DOHH2 (cell line): Measurements from ENCODE around the gene GSTM4.

Source experiments
- H3F3A ChIP-seq: fragments of 200-600 bp; sonication (generic), shearing (Covaris generic); 2 replicates; pipeline ENCODE4 v1.6.0; 2016; ENCODE audit warnings: antibody characterized with exemption, mild to moderate bottlenecking; ENCODE audit not compliant: control insufficient read depth, insufficient read depth
- H3K27ac ChIP-seq: fragments of 200-600 bp; sonication (generic); 2 replicates; pipeline ENCODE4 v1.5.1; 2014; ENCODE audit warnings: low read depth, mild to moderate bottlenecking, low read length, moderate library complexity
- H3K27me3 ChIP-seq: fragments of 200-600 bp; sonication (generic); 2 replicates; pipeline ENCODE4 v1.6.1; 2014; ENCODE audit warnings: mild to moderate bottlenecking, low read length, mixed read lengths; ENCODE audit not compliant: control insufficient read depth
- H3K36me3 ChIP-seq: fragments of 200-600 bp; sonication (generic); 2 replicates; pipeline ENCODE4 v1.6.1; 2014; ENCODE audit warnings: mild to moderate bottlenecking, low read length, moderate library complexity, mixed read lengths; ENCODE audit not compliant: control insufficient read depth
- H3K4me1 ChIP-seq: fragments of 200-600 bp; sonication (generic); 2 replicates; pipeline ENCODE4 v1.6.1; 2014; ENCODE audit warnings: mild to moderate bottlenecking, low read length, mixed read lengths; ENCODE audit not compliant: control insufficient read depth
- H3K4me2 ChIP-seq: fragments of 200-600 bp; sonication (generic); 2 replicates; pipeline ENCODE4 v1.6.0; 2014; ENCODE audit warnings: mild to moderate bottlenecking, low read length, moderate library complexity
- H3K4me3 ChIP-seq: fragments of 200-600 bp; sonication (generic); 2 replicates; pipeline ENCODE4 v1.5.1; 2014; ENCODE audit warnings: mild to moderate bottlenecking, low read length, mixed read lengths
- H3K79me2 ChIP-seq: fragments of 200-600 bp; sonication (generic); 2 replicates; pipeline ENCODE4 v1.6.1; 2014; ENCODE audit warnings: mild to moderate bottlenecking, low read length, mixed read lengths; ENCODE audit not compliant: control insufficient read depth
- H3K9me2 ChIP-seq: fragments of 200-600 bp; sonication (generic); replicated peaks from 2 replicates; pipeline ENCODE4 v1.6.1; 2014; ENCODE audit warnings: mild to moderate bottlenecking, low read length, mixed read lengths; ENCODE audit not compliant: control insufficient read depth
- H3K9me3 ChIP-seq: fragments of 200-600 bp; sonication (generic); 2 replicates; pipeline ENCODE4 v1.6.1; 2014; ENCODE audit warnings: antibody characterized with exemption, low read length, mixed read lengths; ENCODE audit not compliant: control insufficient read depth, insufficient read depth
- H4K20me1 ChIP-seq: fragments of 200-600 bp; sonication (generic); 2 replicates; pipeline ENCODE4 v1.6.0; 2014; ENCODE audit warnings: low read depth, mild to moderate bottlenecking, antibody characterized with exemption, low read length, moderate library complexity; ENCODE audit not compliant: control insufficient read depth, insufficient read depth
- CTCF ChIP-seq: fragments of 200-600 bp; sonication (generic); IDR thresholded peaks from one replicate; pipeline ENCODE4 v1.5.1; 2014; ENCODE audit warnings: antibody characterized with exemption, mild to moderate bottlenecking, low read depth, low read length; ENCODE audit not compliant: poor library complexity, severe bottlenecking
- EZH2phosphoT487 ChIP-seq: fragments of 200-600 bp; sonication (generic); IDR thresholded peaks from 2 replicates; pipeline ENCODE4 v1.6.1; 2017; ENCODE audit warnings: borderline replicate concordance, mild to moderate bottlenecking, antibody characterized with exemption, low read length, moderate library complexity, mixed read lengths

GSTM4 gene

DNA sequence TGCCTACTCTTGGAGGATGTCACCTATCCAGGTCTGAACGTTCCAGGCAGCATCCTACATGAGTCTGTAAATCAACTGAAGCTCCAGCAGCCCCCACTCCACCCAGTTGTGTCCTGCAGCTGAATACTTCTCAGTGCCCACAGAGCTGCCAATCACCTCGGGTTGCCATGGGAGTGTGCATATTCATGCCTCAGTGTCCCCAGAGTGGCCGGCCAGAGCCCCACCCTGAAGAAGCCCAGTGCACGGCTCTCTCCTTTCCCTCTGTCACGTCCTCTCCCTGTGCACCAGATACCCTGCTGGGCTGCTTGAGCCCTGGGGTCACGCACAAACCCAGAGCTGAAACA is 16.1 kb upstream of the GSTM4 start:
- Histone ChIP-seq H3K27ac (no peak overlapping the region), H3K9me3 (no peaks in the 10 kb centered on the region), H4K20me1 (no peaks in the 10 kb centered on the region), H3K27me3 (no peaks in the 10 kb centered on the region), H3K4me3 (no peak overlapping the region), H3K4me1 (peaks cover 7% of the 10 kb centered on the region), H3K36me3 (no peaks in the 10 kb centered on the region), H3F3A (no peaks in the 10 kb centered on the region), H3K9me2 (no peaks in the 10 kb centered on the region), H3K4me2 (no peak overlapping the region), H3K79me2 (no peaks in the 10 kb centered on the region)
- TF ChIP-seq CTCF (no peak), EZH2phosphoT487 (no peak)

DNA sequence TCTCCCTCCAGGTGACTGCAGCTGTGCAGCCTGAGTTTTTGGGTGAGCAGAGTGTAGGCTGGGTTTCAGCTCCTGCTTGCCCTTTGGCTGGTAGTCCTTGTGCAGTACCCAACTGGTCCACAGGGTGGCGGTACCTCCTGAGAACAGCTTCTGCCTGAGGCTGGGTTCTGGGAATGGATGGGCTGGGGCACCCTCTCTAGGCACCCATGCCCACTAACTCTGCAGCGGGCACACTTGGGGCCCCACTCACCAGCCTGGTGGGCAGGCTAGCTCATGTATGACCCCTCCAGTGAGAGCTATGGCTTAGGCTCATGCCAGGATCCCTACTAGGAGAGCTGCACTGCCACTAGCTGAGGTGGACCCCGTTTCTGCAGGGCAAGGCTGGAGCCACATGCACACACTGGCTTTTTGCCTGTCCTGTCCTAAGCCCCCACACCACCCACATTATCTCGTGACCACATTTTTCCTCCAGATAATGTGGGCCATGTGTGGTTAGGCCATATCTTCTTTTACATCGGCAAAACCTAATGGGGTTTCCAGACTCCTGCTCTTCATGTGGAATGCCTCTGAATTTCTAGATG is 15.5 kb upstream of the GSTM4 start:
- no peak overlapping the region for H3K4me2 ChIP-seq
- peaks cover 7% of the 10 kb centered on the region for H3K4me1 ChIP-seq
- no peak overlapping the region for H3K27ac ChIP-seq
- no peaks in the 10 kb centered on the region for H3K79me2 ChIP-seq
- no peak overlapping the region for H3K4me3 ChIP-seq
- H3K36me3 ChIP-seq: no peaks in the 10 kb centered on the region
- no peaks in the 10 kb centered on the region for H4K20me1 ChIP-seq
- H3K9me2 ChIP-seq: no peaks in the 10 kb centered on the region
- H3F3A ChIP-seq: no peaks in the 10 kb centered on the region
- TF ChIP-seq EZH2phosphoT487 (no peak), CTCF (peak; percentile 93)
- H3K27me3 ChIP-seq: no peaks in the 10 kb centered on the region
- H3K9me3 ChIP-seq: no peaks in the 10 kb centered on the region

- TF ChIP-seq EZH2phosphoT487: no peak
- no peak for TF ChIP-seq CTCF
- Histone ChIP-seq H3F3A (no peaks in the 10 kb centered on the region), H3K9me2 (no peaks in the 10 kb centered on the region), H3K27me3 (no peaks in the 10 kb centered on the region), H3K36me3 (no peaks in the 10 kb centered on the region), H3K9me3 (no peaks in the 10 kb centered on the region), H3K4me1 (peaks cover 7% of the 10 kb centered on the region), H3K27ac (no peak overlapping the region), H3K4me2 (no peak overlapping the region), H3K4me3 (no peak overlapping the region), H4K20me1 (no peaks in the 10 kb centered on the region), H3K79me2 (no peaks in the 10 kb centered on the region)
Measured at GRCh38 chr1:109641078-109641740, 14.7 kb upstream of the GSTM4 start.
